ENCODE data around the gene ARHGEF16.
A peak's percentile ranks its signal among the peaks of the same experiment; 100 is the strongest.

ARHGEF16 gene

DNA sequence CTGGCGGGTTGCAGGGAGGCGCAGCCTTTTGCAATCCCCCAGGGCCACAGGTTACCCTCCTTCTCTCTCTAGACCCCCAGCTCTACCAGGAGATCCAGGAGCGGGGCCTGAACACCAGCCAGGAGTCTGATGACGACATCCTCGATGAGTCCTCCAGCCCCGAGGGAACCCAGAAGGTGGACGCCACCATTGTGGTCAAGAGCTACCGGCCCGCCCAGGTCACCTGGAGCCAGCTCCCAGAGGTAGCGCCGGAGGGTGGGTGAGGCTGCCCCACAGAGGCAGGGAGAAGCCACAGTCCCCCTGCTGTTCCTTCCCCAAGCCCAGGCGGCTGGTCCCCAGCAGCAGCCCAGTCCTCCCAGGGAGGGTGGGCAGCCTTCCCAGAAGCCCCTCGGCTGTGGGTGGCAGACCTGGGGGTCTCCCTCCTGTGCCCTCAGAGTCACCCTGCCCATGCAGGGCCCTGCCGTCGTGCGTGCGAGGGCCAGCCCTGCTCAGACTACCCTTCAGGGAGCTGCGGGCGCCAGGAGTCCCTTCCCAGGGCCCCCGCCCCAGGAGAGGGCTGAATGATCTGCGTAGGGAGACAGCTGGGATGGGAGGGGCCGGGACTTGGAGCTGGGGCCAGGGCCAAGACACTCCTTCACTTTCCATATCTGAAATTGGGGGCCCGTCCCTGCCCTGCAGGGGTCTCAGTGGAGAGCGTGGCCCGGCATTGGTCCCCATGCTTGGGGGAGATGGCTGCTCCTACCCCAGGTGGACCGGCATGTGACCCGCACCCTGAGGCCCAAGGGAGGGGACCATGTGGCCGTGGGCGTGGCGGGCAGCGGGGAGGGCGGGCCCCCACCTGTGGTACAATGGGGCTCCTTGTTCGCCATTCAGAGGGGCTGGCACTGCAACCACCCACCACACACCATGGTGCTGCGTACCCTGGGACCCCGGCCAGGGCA lies 12.9 kb downstream of the ARHGEF16 start:
- peaks cover 0 to 5% of the 10 kb centered on the region in 2 experiments; a peak in 1 of 3 replicates for H3K36me3 ChIP-seq (ENCODE audit: control insufficient read depth in 2 of 2, insufficient read depth in 1 of 2, low read length in 2 of 2)
- POLR2A ChIA-PET = no interaction called here
- no peak for TF ChIP-seq ZNF433 (tag by site-specific recombination; IDR thresholded peaks at IDR 0.05; ENCODE audit: low read depth)
- TF ChIP-seq KLF1 (tag by site-specific recombination; IDR thresholded peaks at IDR 0.05) = peak; percentile 61
- TF ChIP-seq ZIC2 (tag by site-specific recombination; IDR thresholded peaks at IDR 0.05) = 0 out of 2 replicates have a peak, but pooled peaks have one; percentile 15
- no peak for TF ChIP-seq GLI4 (tag by site-specific recombination; IDR thresholded peaks at IDR 0.05)
- TF ChIP-seq, protein P1, sequence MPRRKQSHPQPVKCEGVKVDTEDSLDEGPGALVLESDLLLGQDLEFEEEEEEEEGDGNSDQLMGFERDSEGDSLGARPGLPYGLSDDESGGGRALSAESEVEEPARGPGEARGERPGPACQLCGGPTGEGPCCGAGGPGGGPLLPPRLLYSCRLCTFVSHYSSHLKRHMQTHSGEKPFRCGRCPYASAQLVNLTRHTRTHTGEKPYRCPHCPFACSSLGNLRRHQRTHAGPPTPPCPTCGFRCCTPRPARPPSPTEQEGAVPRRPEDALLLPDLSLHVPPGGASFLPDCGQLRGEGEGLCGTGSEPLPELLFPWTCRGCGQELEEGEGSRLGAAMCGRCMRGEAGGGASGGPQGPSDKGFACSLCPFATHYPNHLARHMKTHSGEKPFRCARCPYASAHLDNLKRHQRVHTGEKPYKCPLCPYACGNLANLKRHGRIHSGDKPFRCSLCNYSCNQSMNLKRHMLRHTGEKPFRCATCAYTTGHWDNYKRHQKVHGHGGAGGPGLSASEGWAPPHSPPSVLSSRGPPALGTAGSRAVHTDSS (tag by site-specific recombination; IDR thresholded peaks at IDR 0.05) = no peak
- no peak for TF ChIP-seq ZSCAN5A (tag by site-specific recombination; IDR thresholded peaks at IDR 0.05)
- no peak for TF ChIP-seq ZBTB44 (tag by site-specific recombination; IDR thresholded peaks at IDR 0.05)
- no peak for TF ChIP-seq SP2 (tag by site-specific recombination; IDR thresholded peaks at IDR 0.05)
- no peak for TF ChIP-seq ZFP69B (tag by site-specific recombination; IDR thresholded peaks at IDR 0.05)
- no peak overlapping the region for H3K4me3 ChIP-seq (ENCODE audit: low read depth, low read length)
- no peaks in the 10 kb centered on the region for H3K4me1 ChIP-seq (ENCODE audit: control insufficient read depth, insufficient read depth, low read length)
- no peaks in the 10 kb centered on the region for H3K9me3 ChIP-seq (ENCODE audit: control insufficient read depth, insufficient read depth, low read depth, low read length)
- no peak overlapping the region for H3K27ac ChIP-seq (ENCODE audit: extremely low read depth, low read depth, low read length)
- CTCF ChIA-PET = interaction anchor here (1.5 kb wide), 2 partner anchors 24 to 151 kb away, joined by 3 to 4 read pairs; no protein-coding TSS in a partner anchor

- Histone ChIP-seq H3K4me3 (ENCODE audit: low read depth, low read length) (no peak overlapping the region), H3K27ac (ENCODE audit: extremely low read depth, low read depth, low read length) (no peak overlapping the region), H3K4me1 (ENCODE audit: control insufficient read depth, insufficient read depth, low read length) (no peaks in the 10 kb centered on the region), H3K9me3 (ENCODE audit: control insufficient read depth, insufficient read depth, low read depth, low read length) (no peaks in the 10 kb centered on the region), H3K36me3 (ENCODE audit: control insufficient read depth in 2 of 2, insufficient read depth in 1 of 2, low read length in 2 of 2) (peaks cover 0 to 5% of the 10 kb centered on the region in 2 experiments; a peak in 1 of 3 replicates)
- CTCF ChIA-PET = interaction anchor here (0.6 to 1.5 kb wide), 2 partner anchors 40 to 153 kb away, joined by 3 to 4 read pairs; no protein-coding TSS in a partner anchor
- POLR2A ChIA-PET = no interaction called here
- TF ChIP-seq KLF1 (tag by site-specific recombination; IDR thresholded peaks at IDR 0.05) = peak; percentile 70
- no peak for TF ChIP-seq RBAK (tag by site-specific recombination; IDR thresholded peaks at IDR 0.05)
- TF ChIP-seq, protein P2, sequence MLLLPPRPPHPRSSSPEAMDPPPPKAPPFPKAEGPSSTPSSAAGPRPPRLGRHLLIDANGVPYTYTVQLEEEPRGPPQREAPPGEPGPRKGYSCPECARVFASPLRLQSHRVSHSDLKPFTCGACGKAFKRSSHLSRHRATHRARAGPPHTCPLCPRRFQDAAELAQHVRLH (tag by site-specific recombination; IDR thresholded peaks at IDR 0.05) = no peak
- no peak for TF ChIP-seq ZSCAN5A (tag by site-specific recombination; IDR thresholded peaks at IDR 0.05)
- TF ChIP-seq ZNF37A (tag by site-specific recombination; IDR thresholded peaks at IDR 0.05) = no peak
- no peak for TF ChIP-seq ZBTB21 (tag by site-specific recombination; IDR thresholded peaks at IDR 0.05)
- TF ChIP-seq, protein P3, sequence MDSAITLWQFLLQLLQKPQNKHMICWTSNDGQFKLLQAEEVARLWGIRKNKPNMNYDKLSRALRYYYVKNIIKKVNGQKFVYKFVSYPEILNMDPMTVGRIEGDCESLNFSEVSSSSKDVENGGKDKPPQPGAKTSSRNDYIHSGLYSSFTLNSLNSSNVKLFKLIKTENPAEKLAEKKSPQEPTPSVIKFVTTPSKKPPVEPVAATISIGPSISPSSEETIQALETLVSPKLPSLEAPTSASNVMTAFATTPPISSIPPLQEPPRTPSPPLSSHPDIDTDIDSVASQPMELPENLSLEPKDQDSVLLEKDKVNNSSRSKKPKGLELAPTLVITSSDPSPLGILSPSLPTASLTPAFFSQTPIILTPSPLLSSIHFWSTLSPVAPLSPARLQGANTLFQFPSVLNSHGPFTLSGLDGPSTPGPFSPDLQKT (IDR thresholded peaks at IDR 0.05; ENCODE audit: borderline replicate concordance, low read depth, low read length) = no peak
- no peak for TF ChIP-seq ZNF324 (tag by site-specific recombination; IDR thresholded peaks at IDR 0.05)
- TF ChIP-seq, protein P4, sequence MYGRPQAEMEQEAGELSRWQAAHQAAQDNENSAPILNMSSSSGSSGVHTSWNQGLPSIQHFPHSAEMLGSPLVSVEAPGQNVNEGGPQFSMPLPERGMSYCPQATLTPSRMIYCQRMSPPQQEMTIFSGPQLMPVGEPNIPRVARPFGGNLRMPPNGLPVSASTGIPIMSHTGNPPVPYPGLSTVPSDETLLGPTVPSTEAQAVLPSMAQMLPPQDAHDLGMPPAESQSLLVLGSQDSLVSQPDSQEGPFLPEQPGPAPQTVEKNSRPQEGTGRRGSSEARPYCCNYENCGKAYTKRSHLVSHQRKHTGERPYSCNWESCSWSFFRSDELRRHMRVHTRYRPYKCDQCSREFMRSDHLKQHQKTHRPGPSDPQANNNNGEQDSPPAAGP (tag by site-specific recombination; IDR thresholded peaks at IDR 0.05) = peak; percentile 79
- no peak for TF ChIP-seq PRDM1 (tag by site-specific recombination; IDR thresholded peaks at IDR 0.05)
- TF ChIP-seq ZIC2 (tag by site-specific recombination; IDR thresholded peaks at IDR 0.05) = no peak
- no peak for TF ChIP-seq EGR2 (tag by site-specific recombination; IDR thresholded peaks at IDR 0.05; ENCODE audit: low read depth)
- TF ChIP-seq GLIS1 (tag by site-specific recombination; IDR thresholded peaks at IDR 0.05) = peak; percentile 44
- no peak for TF ChIP-seq ZBTB20 (tag by site-specific recombination; IDR thresholded peaks at IDR 0.05)
- TF ChIP-seq ZNF529 (tag by site-specific recombination; IDR thresholded peaks at IDR 0.05; ENCODE audit: insufficient replicate concordance) = no peak
- no peak for TF ChIP-seq ZBTB8A (tag by site-specific recombination; IDR thresholded peaks at IDR 0.05)
- no peak for TF ChIP-seq ZNF416 (tag by site-specific recombination; IDR thresholded peaks at IDR 0.05)
These were observed 14.0 kb downstream of the ARHGEF16 start for GRCh38 chr1:3468236-3469103.
